Measurements from ENCODE around the gene RANBP9. TPM values are rescaled to one million over a fixed set of nuclear protein-coding genes. Genes with fewer than 3 reads are reported as not detected.

Gene RANBP9
- total and polyA plus RNA-seq, 2 experiments from 2014 or later: 12.1 to 31.8 TPM

DNA sequence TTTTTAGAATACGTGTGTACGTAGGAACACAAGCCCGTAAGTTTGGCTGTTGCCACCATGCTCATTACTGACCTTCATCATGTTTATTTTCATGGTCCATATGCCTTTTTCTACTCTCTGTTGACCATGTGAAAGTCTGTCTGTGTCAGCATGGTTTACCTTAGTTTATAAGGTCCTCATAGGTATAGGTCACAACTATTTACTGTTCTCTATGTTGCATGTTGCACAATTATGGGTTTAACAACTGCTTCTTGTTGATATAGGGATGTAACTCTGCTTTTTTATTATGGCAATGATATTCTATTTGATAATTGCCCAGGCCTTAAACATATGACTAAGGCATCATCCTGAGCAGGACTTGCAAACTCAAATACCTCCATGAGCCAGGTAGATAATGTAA lies 13.4 kb upstream of the RANBP9 start (continued):
- TF ChIP-seq, protein P1, sequence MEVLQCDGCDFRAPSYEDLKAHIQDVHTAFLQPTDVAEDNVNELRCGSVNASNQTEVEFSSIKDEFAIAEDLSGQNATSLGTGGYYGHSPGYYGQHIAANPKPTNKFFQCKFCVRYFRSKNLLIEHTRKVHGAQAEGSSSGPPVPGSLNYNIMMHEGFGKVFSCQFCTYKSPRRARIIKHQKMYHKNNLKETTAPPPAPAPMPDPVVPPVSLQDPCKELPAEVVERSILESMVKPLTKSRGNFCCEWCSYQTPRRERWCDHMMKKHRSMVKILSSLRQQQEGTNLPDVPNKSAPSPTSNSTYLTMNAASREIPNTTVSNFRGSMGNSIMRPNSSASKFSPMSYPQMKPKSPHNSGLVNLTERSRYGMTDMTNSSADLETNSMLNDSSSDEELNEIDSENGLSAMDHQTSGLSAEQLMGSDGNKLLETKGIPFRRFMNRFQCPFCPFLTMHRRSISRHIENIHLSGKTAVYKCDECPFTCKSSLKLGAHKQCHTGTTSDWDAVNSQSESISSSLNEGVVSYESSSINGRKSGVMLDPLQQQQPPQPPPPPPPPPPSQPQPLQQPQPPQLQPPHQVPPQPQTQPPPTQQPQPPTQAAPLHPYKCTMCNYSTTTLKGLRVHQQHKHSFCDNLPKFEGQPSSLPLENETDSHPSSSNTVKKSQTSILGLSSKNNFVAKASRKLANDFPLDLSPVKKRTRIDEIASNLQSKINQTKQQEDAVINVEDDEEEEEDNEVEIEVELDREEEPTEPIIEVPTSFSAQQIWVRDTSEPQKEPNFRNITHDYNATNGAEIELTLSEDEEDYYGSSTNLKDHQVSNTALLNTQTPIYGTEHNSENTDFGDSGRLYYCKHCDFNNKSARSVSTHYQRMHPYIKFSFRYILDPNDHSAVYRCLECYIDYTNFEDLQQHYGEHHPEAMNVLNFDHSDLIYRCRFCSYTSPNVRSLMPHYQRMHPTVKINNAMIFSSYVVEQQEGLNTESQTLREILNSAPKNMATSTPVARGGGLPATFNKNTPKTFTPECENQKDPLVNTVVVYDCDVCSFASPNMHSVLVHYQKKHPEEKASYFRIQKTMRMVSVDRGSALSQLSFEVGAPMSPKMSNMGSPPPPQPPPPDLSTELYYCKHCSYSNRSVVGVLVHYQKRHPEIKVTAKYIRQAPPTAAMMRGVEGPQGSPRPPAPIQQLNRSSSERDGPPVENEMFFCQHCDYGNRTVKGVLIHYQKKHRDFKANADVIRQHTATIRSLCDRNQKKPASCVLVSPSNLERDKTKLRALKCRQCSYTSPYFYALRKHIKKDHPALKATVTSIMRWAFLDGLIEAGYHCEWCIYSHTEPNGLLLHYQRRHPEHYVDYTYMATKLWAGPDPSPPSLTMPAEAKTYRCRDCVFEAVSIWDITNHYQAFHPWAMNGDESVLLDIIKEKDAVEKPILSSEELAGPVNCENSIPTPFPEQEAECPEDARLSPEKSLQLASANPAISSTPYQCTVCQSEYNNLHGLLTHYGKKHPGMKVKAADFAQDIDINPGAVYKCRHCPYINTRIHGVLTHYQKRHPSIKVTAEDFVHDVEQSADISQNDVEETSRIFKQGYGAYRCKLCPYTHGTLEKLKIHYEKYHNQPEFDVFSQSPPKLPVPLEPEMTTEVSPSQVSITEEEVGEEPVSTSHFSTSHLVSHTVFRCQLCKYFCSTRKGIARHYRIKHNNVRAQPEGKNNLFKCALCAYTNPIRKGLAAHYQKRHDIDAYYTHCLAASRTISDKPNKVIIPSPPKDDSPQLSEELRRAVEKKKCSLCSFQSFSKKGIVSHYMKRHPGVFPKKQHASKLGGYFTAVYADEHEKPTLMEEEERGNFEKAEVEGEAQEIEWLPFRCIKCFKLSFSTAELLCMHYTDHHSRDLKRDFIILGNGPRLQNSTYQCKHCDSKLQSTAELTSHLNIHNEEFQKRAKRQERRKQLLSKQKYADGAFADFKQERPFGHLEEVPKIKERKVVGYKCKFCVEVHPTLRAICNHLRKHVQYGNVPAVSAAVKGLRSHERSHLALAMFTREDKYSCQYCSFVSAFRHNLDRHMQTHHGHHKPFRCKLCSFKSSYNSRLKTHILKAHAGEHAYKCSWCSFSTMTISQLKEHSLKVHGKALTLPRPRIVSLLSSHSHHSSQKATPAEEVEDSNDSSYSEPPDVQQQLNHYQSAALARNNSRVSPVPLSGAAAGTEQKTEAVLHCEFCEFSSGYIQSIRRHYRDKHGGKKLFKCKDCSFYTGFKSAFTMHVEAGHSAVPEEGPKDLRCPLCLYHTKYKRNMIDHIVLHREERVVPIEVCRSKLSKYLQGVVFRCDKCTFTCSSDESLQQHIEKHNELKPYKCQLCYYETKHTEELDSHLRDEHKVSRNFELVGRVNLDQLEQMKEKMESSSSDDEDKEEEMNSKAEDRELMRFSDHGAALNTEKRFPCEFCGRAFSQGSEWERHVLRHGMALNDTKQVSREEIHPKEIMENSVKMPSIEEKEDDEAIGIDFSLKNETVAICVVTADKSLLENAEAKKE (CRISPR knock-in tag; IDR thresholded peaks at IDR 0.05): no peak

DNA sequence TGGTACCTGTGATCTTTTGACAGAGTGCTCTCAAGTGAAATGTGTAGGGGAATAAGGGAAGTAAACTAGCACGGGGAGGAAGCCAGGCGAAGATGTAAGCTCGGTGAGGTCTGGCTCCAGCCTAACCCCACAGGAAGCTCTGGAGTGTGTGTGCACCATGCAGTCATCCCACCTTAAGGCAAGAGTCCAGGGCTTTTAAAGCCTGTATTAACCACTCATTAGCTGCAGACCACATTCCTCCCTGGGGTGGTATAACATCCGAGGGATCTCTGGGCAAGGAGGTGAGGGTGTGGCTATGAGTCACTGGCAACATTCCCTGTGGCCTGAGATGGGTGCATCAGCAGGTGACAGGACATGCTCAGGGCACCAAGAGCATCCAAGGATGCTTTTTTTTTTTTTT lies 12.5 kb upstream of the RANBP9 start:
- Histone ChIP-seq H3K27me3 (ENCODE audit: insufficient read depth) (no peaks in the 10 kb centered on the region), H3K36me3 (ENCODE audit: insufficient read depth) (no peaks in the 10 kb centered on the region), H3K4me3 (no peak overlapping the region), H3K4me2 (no peak overlapping the region), H2AFZ (no peak overlapping the region), H3F3A (replicated peaks; ENCODE audit: low read depth) (no peaks in the 10 kb centered on the region), H3K4me1 (ENCODE audit: insufficient read depth) (no peaks in the 10 kb centered on the region), H4K20me1 (replicated peaks; ENCODE audit: insufficient read depth) (no peaks in the 10 kb centered on the region), H3K27ac (ENCODE audit: low read depth) (no peak overlapping the region), H3K9me2 (ENCODE audit: insufficient read depth) (no peaks in the 10 kb centered on the region), H3K79me2 (replicated peaks; ENCODE audit: insufficient read depth) (no peaks in the 10 kb centered on the region)
- Mint-ChIP-seq H3K36me3 (ENCODE audit: low read depth) (no peaks in the 10 kb centered on the region), H3K27me3 (ENCODE audit: insufficient read depth, low read depth, poor library complexity) (no peaks in the 10 kb centered on the region), H3K27ac (no peak overlapping the region), H3K4me3 (no peak overlapping the region), H3K4me1 (peaks cover 2% of the 10 kb centered on the region; the same call in 1 of the 3 replicates), H3K9me3 (no peaks in the 10 kb centered on the region)
- DNase-seq (ENCODE audit: low spot score) (no peak), ATAC-seq (no peak)
- TF ChIP-seq POLR2AphosphoS5 (IDR thresholded peaks at IDR 0.05; ENCODE audit: low read depth): no peak
- TF ChIP-seq CREB1 (CRISPR knock-in tag; IDR thresholded peaks at IDR 0.05; ENCODE audit: low read depth): no peak
- TF ChIP-seq, protein P1 (CRISPR knock-in tag; IDR thresholded peaks at IDR 0.05): no peak
- no peak for TF ChIP-seq EZH2 (IDR thresholded peaks at IDR 0.05; ENCODE audit: low read depth, unreplicated experiment)
- TF ChIP-seq JUNB (IDR thresholded peaks at IDR 0.05; ENCODE audit: unreplicated experiment): no peak
